Heart right ventricle (tissue), 16 donors: ENCODE data around the gene SYNPO2. TPM values are rescaled to one million over a fixed set of nuclear protein-coding genes. Genes with fewer than 3 reads are reported as not detected.
A peak's percentile ranks its signal among the peaks of the same experiment; 100 is the strongest.

ENCODE experiments used
- ATAC-seq, 8 donors: fragments of 200-7000 bp; cut with Tn5 transposase; one replicate each; pipeline ENCODE4 v1.9.1; 2020; ENCODE audit warnings: mild to moderate bottlenecking in 8 of 8, moderate library complexity in 8 of 8, moderate number of reproducible peaks in 1 of 8
- DNase-seq, 2 donors: peaks; one replicate each; pipeline ENCODE4 v3.0.0-alpha.2; 2020
- H3K27ac ChIP-seq, 10 donors: fragments of 200-600 bp; sonication (generic) in 2 of 10; one replicate each; pipeline versions ENCODE4 v1.5.0 to v1.8.0; 2020 to 2022; ENCODE audit warnings: mild to moderate bottlenecking in 3 of 10
- H3K27me3 ChIP-seq, 7 donors: fragments of 200-600 bp; one replicate each; pipeline ENCODE4 v1.8.0; 2021 to 2022; ENCODE audit warnings: mild to moderate bottlenecking in 2 of 7
- H3K36me3 ChIP-seq, 9 donors: fragments of 200-600 bp; sonication (generic) in 1 of 9; one replicate each; pipeline versions ENCODE4 v1.5.0 to v1.8.0; 2020 to 2022; ENCODE audit warnings: mild to moderate bottlenecking in 2 of 9
- H3K4me1 ChIP-seq, 9 donors: fragments of 200-600 bp; sonication (generic) in 1 of 9; one replicate each; pipeline versions ENCODE4 v1.5.0 to v1.8.0; 2020 to 2022; ENCODE audit warnings: mild to moderate bottlenecking in 4 of 9
- H3K4me3 ChIP-seq, 10 donors: fragments of 200-600 bp; sonication (generic) in 2 of 10; one replicate each; pipeline versions ENCODE4 v1.5.0 to v1.8.0; 2020 to 2022; ENCODE audit warnings: mild to moderate bottlenecking in 7 of 10, moderate library complexity in 2 of 10
- H3K9me3 ChIP-seq, 11 donors: fragments of 200-600 bp in 10 of 11; sonication (generic) in 2 of 11; one replicate each; pipeline versions ENCODE4 v1.5.0 to v1.8.0; 2013 to 2022; ENCODE audit warnings: mild to moderate bottlenecking in 2 of 11, control low read depth in 1 of 11, moderate library complexity in 1 of 11
- WGBS, 2 donors: extraction: QIAGEN DNeasy Blood & Tissue Kit; methylation state at CpG; one replicate each; pipeline ENCODE4 v1.1.7; 2013; ENCODE audit warnings: inconsistent platforms in 1 of 2; 5-methylcytosine and 5-hydroxymethylcytosine counted together
- intact Hi-C, 10 donors: fragments of 100-400 bp; cut with DNase I; formaldehyde crosslinking; loops; one replicate each; pipeline versions ENCODE4 v1.11.1 to v1.14.2; 2022
- polyA plus RNA-seq, 2 donors: library from polyadenylated mRNA; stranded (reverse); fragments of 200-250 nt; gene quantifications; one replicate each; pipeline ENCODE4 v1.2.3, GENCODE V29; 2013
- total RNA-seq, 10 donors: library from RNA; stranded (reverse); fragmentation: NEBNext Ultra II Directional in 3 of 10; extraction: Animal tissue kit (Norgen Biotek cat#: 25700) in 3 of 10; gene quantifications; one replicate each; pipeline versions ENCODE4 v1.2.1 to v1.2.4, GENCODE V29; 2021 to 2023
- TF ChIP-seq, protein P1 (sequence below), 9 donors: fragments of 200-600 bp; sonication (generic) in 2 of 9; IDR thresholded peaks; one replicate each; pipeline versions ENCODE4 v1.5.0 to v1.8.0; 2021 to 2022; ENCODE audit warnings: antibody characterized with exemption in 9 of 9, mild to moderate bottlenecking in 5 of 9, moderate library complexity in 1 of 9
- donor health status: Arrhythmogenic right ventricular cardiomyopathy.
- donor health status: ischemic (EF 13 %, LVEDD 7.1; RV severe dilation, severe dysfunction).
- donor health status: healthy with polysubstance abuse.
- donor health status: DM: no; HTN: yes; CAD: no.
- donor health status: DM: no; HTN: no; CAD: no.
- donor health status: ischemic (EF 25% LVEDD 6.9; RV normal size, moderate dysfunction).
- donor health status: ischemic (EF 25% LVEDD 5.7; RV mildly dilated, moderate dysfunction).
- donor health status: healthy.
- donor health status: DM: yes; HTN: yes; CAD: no.
- donor health status: Ischemic cardiomyopathy.
- donor health status: ischemic (EF 35%, LVEDD 5.7; RV mildly dilated, moderate dysfunction).
- donor health status: nonischemic (EF 11% LVEDD 7.7; RV severe dilation, severe dysfunction).
- donor health status: DM: yes; HTN: yes; CAD: no.
- donor health status: PGD.
- donor health status: ischemic (EF 29% LVEDD 5.4; RV normal size, mild dysfunction).
- donor health status: nonischemic (EF 23%, LVEDD 6.1; RV moderate dilation, normal function).

Gene SYNPO2
- total and polyA plus RNA-seq, 12 donors: 27.5 to 405 (median 244) TPM

DNA sequence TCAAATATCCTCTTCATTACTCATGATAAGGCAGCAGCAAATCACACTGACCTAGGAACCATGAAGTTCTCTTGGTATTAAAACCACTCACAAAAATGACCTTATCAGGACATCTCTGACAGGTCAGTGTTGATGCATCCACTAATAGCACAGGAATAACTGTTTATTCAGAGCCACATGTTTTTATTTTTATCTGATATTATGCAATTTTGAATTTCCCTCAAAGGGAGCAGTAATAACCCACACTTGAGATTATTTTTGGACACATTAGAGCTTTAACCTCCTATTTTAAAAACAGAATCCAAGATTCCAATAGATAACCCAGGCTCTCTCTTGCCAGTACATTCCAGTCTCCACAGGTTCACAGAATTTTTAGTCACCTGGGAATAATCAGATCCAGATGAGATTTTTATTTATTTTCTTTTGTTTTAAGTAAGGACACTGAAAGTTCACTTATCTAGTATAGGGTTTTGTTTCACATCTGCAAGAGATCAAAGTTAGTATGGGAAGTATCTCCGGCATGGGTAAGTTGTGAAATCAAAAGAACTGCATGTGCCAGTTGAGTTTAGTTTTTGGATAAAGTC is 210.7 kb downstream of the SYNPO2 start:
- Histone ChIP-seq H3K9me3 (no peaks in the 10 kb centered on the region), H3K4me3 (no peak overlapping the region), H3K4me1 (peaks cover 0 to 51% (median 30%) of the 10 kb centered on the region in 9 donors), H3K27ac (peak overlapping the region in 3 of 10 donors; percentile 22 to 55 (median 52)), H3K27me3 (no peaks in the 10 kb centered on the region), H3K36me3 (no peaks in the 10 kb centered on the region)
- ATAC-seq (peak in 3 of 8 donors; percentile 12 to 26 (median 18)), DNase-seq (no peak)
- TF ChIP-seq, protein P1, sequence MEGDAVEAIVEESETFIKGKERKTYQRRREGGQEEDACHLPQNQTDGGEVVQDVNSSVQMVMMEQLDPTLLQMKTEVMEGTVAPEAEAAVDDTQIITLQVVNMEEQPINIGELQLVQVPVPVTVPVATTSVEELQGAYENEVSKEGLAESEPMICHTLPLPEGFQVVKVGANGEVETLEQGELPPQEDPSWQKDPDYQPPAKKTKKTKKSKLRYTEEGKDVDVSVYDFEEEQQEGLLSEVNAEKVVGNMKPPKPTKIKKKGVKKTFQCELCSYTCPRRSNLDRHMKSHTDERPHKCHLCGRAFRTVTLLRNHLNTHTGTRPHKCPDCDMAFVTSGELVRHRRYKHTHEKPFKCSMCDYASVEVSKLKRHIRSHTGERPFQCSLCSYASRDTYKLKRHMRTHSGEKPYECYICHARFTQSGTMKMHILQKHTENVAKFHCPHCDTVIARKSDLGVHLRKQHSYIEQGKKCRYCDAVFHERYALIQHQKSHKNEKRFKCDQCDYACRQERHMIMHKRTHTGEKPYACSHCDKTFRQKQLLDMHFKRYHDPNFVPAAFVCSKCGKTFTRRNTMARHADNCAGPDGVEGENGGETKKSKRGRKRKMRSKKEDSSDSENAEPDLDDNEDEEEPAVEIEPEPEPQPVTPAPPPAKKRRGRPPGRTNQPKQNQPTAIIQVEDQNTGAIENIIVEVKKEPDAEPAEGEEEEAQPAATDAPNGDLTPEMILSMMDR (IDR thresholded peaks at IDR 0.05): no peak
- intact Hi-C loops: loop anchor here in 1 of 10 donors (10.0 kb wide), 1 partner anchor 185 kb away; no protein-coding TSS in a partner anchor
- WGBS, 2 donors: 0 to 32% methylated on average over 1 of the region's 1 CpG

DNA sequence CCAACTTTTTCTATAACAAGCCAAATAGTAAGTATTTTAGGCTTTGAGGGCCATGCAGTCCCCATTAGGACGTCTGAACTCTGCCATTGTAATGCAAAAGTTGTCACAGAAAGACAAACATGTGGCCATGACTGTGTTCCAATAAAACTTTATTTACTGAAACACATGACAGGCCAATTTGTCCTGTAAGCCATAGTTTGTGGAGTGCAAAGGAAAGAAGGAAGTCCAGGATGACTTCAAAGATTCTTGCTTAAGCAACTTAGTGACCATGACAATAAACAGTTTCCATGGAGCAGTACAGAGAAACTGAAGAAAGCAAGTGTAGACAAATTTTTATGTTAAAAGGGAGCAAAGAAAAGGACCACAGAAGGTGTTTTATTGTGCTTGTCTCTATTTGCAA is 212.0 kb downstream of the SYNPO2 start:
- 80 to 88% methylated on average over 1 of the region's 1 CpG for WGBS, 2 donors
- ATAC-seq (peak in 1 of 8 donors; percentile 43), DNase-seq (no peak)
- H3K4me3 ChIP-seq: no peak overlapping the region
- H3K27ac ChIP-seq: peak overlapping the region in 1 of 10 donors; percentile 37
- peaks cover 0 to 64% (median 40%) of the 10 kb centered on the region in 9 donors for H3K4me1 ChIP-seq
- H3K36me3 ChIP-seq: no peaks in the 10 kb centered on the region
- intact Hi-C loops: loop anchor here in 1 of 10 donors (5.0 kb wide), 1 partner anchor 112 kb away; the partner anchor contains the start of gene USP53
- H3K27me3 ChIP-seq: no peaks in the 10 kb centered on the region
- no peaks in the 10 kb centered on the region for H3K9me3 ChIP-seq
- TF ChIP-seq, protein P1 (IDR thresholded peaks at IDR 0.05): no peak

DNA sequence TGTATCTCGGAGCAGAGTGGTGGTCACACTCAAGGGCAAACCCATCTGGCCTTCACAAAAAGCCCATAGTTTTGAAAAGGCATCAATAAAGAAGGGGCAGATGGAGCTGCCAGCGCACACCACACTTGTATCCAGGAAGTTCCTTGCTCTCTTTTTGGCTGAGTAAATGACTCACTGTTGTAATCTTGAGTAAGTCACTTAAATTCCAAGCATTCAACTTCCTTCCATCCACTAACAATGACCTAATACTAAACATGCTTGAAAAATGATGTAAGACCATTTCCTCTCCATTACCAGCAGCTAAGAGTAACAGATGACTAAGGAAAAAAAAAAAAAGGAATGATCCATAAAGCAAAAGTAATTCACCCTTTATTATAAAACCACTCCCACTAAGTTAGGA is 214.6 kb downstream of the SYNPO2 start:
- WGBS, 2 donors: 18 to 38% methylated on average over 2 of the region's 2 CpGs
- H3K9me3 ChIP-seq: no peaks in the 10 kb centered on the region
- peak; percentile 49 to 90 (median 75) for ATAC-seq
- peaks cover 0 to 69% (median 46%) of the 10 kb centered on the region in 9 donors for H3K4me1 ChIP-seq
- no peaks in the 10 kb centered on the region for H3K36me3 ChIP-seq
- intact Hi-C loops: loop anchor here in 2 of 10 donors (2.0 to 5.0 kb wide), 2 partner anchors 109 to 110 kb away; partner anchors contain the start of gene USP53 (in 2 of the 2)
- no peak overlapping the region for H3K4me3 ChIP-seq
- TF ChIP-seq, protein P1 (IDR thresholded peaks at IDR 0.05): no peak
- H3K27ac ChIP-seq: peak overlapping the region in 8 of 10 donors; percentile 24 to 79 (median 56)
- H3K27me3 ChIP-seq: no peaks in the 10 kb centered on the region
- no peak for DNase-seq

DNA sequence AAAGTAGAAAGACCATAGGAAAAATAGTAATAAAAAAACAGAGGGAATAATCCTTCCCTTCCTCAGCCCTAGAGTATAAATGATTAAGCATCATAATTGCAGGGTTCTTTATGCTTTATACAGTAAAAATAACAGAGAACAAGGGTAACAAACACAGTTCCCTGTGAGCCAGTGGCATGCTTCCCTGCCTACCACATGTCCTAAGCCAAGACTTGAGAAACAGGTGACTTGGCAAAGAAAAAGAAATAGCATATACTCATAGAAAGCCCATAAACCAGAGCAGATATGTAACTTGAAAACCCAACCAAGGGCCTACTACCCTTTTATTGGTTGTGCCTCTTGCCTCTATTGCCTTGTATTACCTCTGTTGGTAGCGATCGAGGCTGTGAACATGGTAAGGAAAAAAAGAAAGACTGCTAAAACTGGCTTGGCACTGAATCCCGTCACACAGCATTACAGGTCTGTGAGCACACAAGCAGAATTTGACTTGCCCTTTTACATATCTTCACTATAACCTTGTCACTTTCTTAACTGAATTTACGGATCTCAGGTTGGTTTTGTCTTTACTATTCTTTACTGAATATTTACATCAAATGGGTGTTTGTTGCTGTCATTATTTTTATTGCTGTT is 216.1 kb downstream of the SYNPO2 start:
- 50 to 59% methylated on average over 4 of the region's 4 CpGs for WGBS, 2 donors
- intact Hi-C loops: loop anchor here in 1 of 10 donors (5.0 kb wide), 1 partner anchor 108 kb away; the partner anchor contains the start of gene USP53
- no peaks in the 10 kb centered on the region for H3K36me3 ChIP-seq
- no peaks in the 10 kb centered on the region for H3K27me3 ChIP-seq
- ATAC-seq: peak in 3 of 8 donors; percentile 31 to 49 (median 45)
- no peak overlapping the region for H3K4me3 ChIP-seq
- H3K27ac ChIP-seq: peak overlapping the region in 7 of 10 donors; percentile 21 to 71 (median 54)
- TF ChIP-seq, protein P1 (IDR thresholded peaks at IDR 0.05): no peak
- peaks cover 0 to 54% (median 38%) of the 10 kb centered on the region in 9 donors for H3K4me1 ChIP-seq
- no peak for DNase-seq
- H3K9me3 ChIP-seq: no peaks in the 10 kb centered on the region
